ENCODE measurements around the gene H6PD. TPM values are rescaled to one million over a fixed set of nuclear protein-coding genes. Genes with fewer than 3 reads are reported as not detected.

H6PD gene
- total RNA-seq, 1 donor, result 27.2 TPM

DNA sequence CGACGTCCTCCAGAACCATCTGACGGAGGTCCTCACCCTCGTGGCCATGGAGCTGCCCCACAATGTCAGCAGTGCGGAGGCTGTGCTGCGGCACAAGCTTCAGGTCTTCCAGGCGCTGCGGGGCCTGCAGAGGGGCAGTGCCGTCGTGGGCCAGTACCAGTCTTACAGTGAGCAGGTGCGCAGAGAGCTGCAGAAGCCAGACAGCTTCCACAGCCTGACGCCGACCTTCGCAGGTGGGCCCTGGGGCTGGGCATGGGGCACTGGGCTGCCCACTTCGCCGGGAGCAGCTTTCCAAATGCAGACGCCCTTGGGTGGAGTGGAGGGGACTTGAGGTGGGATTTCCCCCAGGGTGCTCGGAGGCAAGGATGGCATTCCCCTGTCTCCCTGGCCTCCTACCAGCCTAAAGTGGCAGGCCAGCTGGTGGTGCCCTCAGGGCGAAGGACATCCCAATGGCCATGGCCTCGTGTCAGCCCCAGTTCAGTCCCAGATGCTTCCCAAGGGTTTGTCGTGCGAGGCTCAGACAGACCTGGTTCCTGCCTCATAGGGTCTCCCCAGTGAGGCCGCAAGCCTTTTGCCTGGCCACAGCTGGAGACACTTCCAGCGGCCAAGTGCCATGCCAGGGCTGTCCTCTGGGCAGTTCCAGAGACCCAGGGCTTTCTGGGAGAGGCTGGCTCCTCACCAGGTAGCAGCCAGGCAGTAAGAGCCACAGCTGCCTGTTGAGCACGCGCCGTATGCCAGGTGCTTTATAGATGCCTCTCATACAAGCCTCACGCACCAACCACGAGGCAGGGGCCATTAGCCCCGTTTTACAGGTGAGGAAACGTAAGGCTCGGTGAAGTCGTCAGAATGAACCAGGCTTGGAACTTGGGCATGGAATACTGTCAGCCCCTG, 27.8 kb downstream of the H6PD start:
- TF ChIP-seq CTCF (IDR thresholded peaks at IDR 0.05; ENCODE audit: insufficient read depth, low read depth, low read length), result no peak
- no peak for DNase-seq (ENCODE audit: low read depth)
- no peak overlapping the region for H3K4me3 ChIP-seq (ENCODE audit: low read depth, low read length)

DNA sequence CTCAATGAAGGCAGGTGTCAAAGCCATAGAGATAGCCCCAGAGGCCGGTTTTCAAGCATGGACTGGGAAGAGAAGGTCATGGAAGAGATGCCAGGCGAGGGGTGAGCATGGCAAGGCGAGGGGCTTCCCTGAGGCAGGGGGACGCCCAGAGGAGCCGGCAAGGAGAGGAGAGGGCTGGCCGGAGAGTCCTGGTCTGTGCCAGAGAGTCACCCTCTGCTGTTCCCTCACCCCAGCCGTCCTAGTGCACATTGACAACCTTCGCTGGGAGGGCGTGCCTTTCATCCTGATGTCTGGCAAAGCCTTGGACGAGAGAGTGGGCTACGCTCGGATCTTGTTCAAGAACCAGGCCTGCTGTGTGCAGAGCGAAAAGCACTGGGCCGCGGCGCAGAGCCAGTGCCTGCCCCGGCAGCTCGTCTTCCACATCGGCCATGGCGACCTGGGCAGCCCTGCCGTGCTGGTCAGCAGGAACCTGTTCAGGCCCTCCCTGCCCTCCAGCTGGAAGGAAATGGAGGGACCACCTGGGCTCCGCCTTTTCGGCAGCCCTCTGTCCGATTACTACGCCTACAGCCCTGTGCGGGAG, 28.8 kb downstream of the H6PD start:
- no peak for TF ChIP-seq CTCF (IDR thresholded peaks at IDR 0.05; ENCODE audit: insufficient read depth, low read depth, low read length)
- H3K4me3 ChIP-seq (ENCODE audit: low read depth, low read length), result no peak overlapping the region
- DNase-seq (ENCODE audit: low read depth), result no peak

- no peak for DNase-seq (ENCODE audit: low read depth)
- no peak for TF ChIP-seq CTCF (IDR thresholded peaks at IDR 0.05; ENCODE audit: insufficient read depth, low read depth, low read length)
- no peak overlapping the region for H3K4me3 ChIP-seq (ENCODE audit: low read depth, low read length)
Observed at GRCh38 chr1:9263984-9264872, 29.7 kb downstream of the H6PD start.

DNA sequence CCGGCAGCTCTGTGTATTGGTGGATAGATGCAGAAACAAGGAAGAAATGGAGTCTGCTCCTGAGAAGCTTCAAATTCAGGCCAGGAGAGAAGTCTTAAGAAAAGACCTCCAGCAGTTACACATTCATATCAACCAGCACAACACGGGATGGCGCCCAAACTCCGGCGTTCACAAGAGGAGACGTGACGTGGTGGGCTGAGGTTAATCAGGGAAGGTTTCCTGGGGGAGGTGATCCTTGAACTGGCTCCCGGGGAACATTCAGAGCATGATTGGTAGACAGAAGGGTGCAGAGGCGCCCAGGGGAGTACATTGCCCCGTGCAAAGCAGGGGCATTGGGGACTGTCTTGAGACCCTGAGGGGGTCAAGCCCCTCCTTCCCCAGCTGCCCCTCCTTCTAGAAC, 30.5 kb downstream of the H6PD start:
- no peak for TF ChIP-seq CTCF (IDR thresholded peaks at IDR 0.05; ENCODE audit: insufficient read depth, low read depth, low read length)
- H3K4me3 ChIP-seq (ENCODE audit: low read depth, low read length), result no peak overlapping the region
- no peak for DNase-seq (ENCODE audit: low read depth)

DNA sequence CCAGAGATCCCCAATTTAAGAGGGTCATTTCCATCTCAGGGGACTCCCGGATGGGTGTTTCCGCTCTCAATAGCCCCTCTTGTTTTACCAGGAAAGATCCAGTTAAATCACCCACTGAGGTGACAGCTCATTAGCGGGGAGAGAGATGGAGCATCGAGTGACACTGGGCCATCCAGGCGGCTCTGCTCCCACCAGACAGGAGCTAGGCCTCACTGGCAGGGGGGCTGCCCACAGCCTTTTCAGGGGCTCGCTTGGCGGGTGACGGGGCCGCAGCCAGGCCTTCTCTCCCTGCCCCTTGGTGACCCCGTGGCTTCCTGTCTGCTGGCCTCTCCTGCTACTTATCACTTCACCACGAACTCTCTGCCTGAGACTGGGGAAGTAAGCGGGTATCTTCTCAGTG, 31.4 kb downstream of the H6PD start:
- DNase-seq (ENCODE audit: low read depth), result no peak
- no peak overlapping the region for H3K4me3 ChIP-seq (ENCODE audit: low read depth, low read length)
- no peak for TF ChIP-seq CTCF (IDR thresholded peaks at IDR 0.05; ENCODE audit: insufficient read depth, low read depth, low read length)

GRCh38 chr1:9267352-9267686, 32.7 kb downstream of the H6PD start:
- TF ChIP-seq CTCF (IDR thresholded peaks at IDR 0.05; ENCODE audit: insufficient read depth, low read depth, low read length), result no peak
- H3K4me3 ChIP-seq (ENCODE audit: low read depth, low read length), result no peak overlapping the region
- DNase-seq (ENCODE audit: low read depth), result no peak

Data from fibroblast of villous mesenchyme (primary cell).